RWPE2 (cell line): ENCODE measurements around the gene SEPTIN3.

ENCODE experiments used
- ATAC-seq: fragments of 200-7000 bp; cut with Tn5 transposase; 3 replicates; pipeline ENCODE4 v1.9.1; 2021; ENCODE audit warnings: low read depth
- DNase-seq: peaks from one replicate; pipeline ENCODE4 v3.0.0-alpha.2; 2020; ENCODE audit warnings: low spot score
- H3K27ac ChIP-seq: fragments of 450-650 bp; 2 replicates; pipeline ENCODE4 v1.5.1; 2017; ENCODE audit warnings: mild to moderate bottlenecking; ENCODE audit not compliant: poor library complexity, severe bottlenecking
- H3K27me3 ChIP-seq: fragments of 250-450 bp; sonication (Bioruptor Pico); 2 replicates; pipeline ENCODE4 v1.5.1; 2021; ENCODE audit warnings: mild to moderate bottlenecking, moderate library complexity; ENCODE audit not compliant: insufficient read depth, poor library complexity, severe bottlenecking
- H3K36me3 ChIP-seq: fragments of 250-450 bp; sonication (Bioruptor Pico); 2 replicates; pipeline ENCODE4 v1.5.1; 2020; ENCODE audit warnings: low read depth, mild to moderate bottlenecking, moderate library complexity
- H3K4me1 ChIP-seq: fragments of 250-450 bp; sonication (Bioruptor Pico); 2 replicates; pipeline ENCODE4 v1.5.1; 2021; ENCODE audit warnings: mild to moderate bottlenecking, moderate library complexity; ENCODE audit not compliant: insufficient read depth, poor library complexity, severe bottlenecking
- H3K4me3 ChIP-seq: fragments of 250-450 bp; sonication (Bioruptor Pico); 2 replicates; pipeline ENCODE4 v1.5.1; 2021; ENCODE audit warnings: mild to moderate bottlenecking, moderate library complexity; ENCODE audit not compliant: severe bottlenecking
- H3K9me3 ChIP-seq: fragments of 250-450 bp; sonication (Bioruptor Pico); 2 replicates; pipeline ENCODE4 v1.5.1; 2021; ENCODE audit warnings: mild to moderate bottlenecking, moderate library complexity; ENCODE audit not compliant: severe bottlenecking
- TF ChIP-seq, protein P1 (sequence below): fragments of 450-650 bp; IDR thresholded peaks from one replicate; pipeline ENCODE4 v1.5.1; 2017; ENCODE audit warnings: mild to moderate bottlenecking, moderate library complexity; ENCODE audit not compliant: poor library complexity, severe bottlenecking

Gene SEPTIN3

DNA sequence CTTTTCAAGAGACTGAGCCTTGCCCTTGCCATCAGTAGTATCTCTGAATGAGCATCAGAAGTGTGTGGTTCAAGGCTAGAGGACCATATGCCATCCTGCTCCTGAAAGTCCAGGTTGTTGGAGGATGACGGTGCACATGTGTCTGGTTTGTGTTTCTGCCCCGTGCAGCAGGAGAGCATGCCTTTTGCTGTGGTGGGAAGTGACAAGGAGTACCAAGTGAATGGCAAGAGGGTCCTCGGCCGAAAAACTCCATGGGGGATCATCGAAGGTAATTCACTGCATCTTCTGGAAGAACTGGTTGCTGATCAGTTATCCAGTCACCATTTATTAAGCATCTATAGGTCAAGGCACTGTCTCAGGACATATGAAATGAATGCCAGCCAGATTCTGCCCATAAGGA lies 23.3 kb downstream of the SEPTIN3 start:
- H3K36me3 ChIP-seq: no peaks in the 10 kb centered on the region
- ATAC-seq (no peak), DNase-seq (no peak)
- no peaks in the 10 kb centered on the region for H3K27me3 ChIP-seq
- H3K9me3 ChIP-seq: no peaks in the 10 kb centered on the region
- H3K27ac ChIP-seq: no peak overlapping the region
- H3K4me1 ChIP-seq: no peaks in the 10 kb centered on the region
- H3K4me3 ChIP-seq: no peak overlapping the region
- TF ChIP-seq, protein P1, sequence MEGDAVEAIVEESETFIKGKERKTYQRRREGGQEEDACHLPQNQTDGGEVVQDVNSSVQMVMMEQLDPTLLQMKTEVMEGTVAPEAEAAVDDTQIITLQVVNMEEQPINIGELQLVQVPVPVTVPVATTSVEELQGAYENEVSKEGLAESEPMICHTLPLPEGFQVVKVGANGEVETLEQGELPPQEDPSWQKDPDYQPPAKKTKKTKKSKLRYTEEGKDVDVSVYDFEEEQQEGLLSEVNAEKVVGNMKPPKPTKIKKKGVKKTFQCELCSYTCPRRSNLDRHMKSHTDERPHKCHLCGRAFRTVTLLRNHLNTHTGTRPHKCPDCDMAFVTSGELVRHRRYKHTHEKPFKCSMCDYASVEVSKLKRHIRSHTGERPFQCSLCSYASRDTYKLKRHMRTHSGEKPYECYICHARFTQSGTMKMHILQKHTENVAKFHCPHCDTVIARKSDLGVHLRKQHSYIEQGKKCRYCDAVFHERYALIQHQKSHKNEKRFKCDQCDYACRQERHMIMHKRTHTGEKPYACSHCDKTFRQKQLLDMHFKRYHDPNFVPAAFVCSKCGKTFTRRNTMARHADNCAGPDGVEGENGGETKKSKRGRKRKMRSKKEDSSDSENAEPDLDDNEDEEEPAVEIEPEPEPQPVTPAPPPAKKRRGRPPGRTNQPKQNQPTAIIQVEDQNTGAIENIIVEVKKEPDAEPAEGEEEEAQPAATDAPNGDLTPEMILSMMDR: no peak

GRCh38 chr22:41995211-41995610 lies 26.0 kb downstream of the SEPTIN3 start:
- Histone ChIP-seq H3K27me3 (no peaks in the 10 kb centered on the region), H3K9me3 (no peaks in the 10 kb centered on the region), H3K4me3 (no peak overlapping the region), H3K4me1 (no peaks in the 10 kb centered on the region), H3K27ac (no peak overlapping the region), H3K36me3 (no peaks in the 10 kb centered on the region)
- TF ChIP-seq, protein P1: no peak
- DNase-seq (no peak), ATAC-seq (no peak)

DNA sequence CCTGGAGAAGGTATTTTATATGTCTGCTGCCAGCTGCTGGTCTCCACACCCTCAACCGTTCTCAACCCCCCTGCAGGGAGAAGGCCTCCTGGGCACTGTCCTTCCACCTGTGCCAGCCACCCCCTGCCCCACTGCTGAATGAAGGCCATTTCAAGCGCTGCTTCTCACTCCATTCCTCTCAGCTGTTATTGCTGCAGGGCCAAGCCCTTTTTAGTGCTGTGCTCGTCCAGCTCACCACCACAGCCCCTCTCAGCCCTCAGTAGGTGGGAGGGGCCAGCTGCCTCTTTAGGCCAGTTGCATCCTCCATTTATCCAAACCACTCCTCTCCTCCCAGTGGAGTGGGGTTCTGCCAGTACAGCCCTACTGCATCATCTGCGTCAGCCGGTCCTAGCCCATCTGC lies 27.6 kb downstream of the SEPTIN3 start:
- Histone ChIP-seq H3K4me1 (no peaks in the 10 kb centered on the region), H3K36me3 (no peaks in the 10 kb centered on the region), H3K4me3 (no peak overlapping the region), H3K27me3 (no peaks in the 10 kb centered on the region), H3K9me3 (no peaks in the 10 kb centered on the region), H3K27ac (no peak overlapping the region)
- TF ChIP-seq, protein P1: no peak
- ATAC-seq (no peak), DNase-seq (no peak)

DNA sequence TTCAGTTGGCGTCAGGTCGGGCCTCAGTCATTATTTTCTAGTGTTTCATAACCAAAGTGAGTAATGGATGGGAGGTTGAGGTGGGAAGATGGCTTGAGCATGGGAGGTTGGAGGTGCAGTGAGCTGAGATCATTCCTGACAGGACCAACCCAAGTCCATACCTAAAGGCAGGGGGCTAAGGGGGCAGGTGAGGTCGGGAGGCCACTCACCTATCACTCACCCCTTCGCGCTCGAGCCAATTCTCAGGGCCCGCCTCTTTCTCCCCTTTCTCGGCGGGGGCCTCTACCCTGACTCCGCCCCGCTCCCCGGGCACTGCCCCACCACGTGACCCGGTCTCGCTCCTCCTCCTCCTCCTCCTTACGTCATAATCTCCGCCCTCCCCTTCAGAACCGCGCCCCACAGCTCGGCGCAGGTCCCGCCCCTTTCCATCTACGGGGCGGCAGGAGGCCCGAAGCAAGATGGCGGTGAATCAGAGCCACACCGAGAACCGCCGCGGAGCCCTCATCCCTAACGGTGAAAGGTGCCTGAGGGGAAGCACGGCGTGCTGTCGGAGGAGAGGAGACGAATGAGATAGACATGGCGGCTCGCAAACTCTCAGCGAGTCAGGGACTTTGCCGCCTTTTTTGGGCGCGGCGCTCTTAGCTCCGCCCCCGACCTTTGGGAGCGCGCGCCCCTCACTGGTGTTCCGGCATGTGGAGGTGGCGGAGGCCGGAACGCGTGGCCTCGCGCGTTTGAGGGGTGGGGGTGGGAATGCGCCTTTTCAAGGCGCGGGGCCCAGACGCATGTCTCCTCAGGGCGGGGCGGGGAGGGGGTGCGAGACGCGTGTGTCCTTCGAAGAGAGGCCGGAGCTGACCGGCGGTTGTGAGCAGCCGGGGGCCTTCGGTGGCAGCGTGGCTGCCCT lies 29.4 kb downstream of the SEPTIN3 start, which contains the start of gene WBP2NL:
WBP2NL (plus strand) TSS at position 428 of the 901 bp plus-strand sequence; CDS start at position 459, 31 bp downstream.
- H3K27ac ChIP-seq: no peak within 1 kb of the TSS
- H3K4me3 ChIP-seq: peak within 1 kb of the TSS; percentile 29
- TF ChIP-seq, protein P1: no peak
- no peaks in the 10 kb centered on the region for H3K4me1 ChIP-seq
- ATAC-seq (peak; percentile 84), DNase-seq (peak; percentile 82)
- H3K27me3 ChIP-seq: no peaks in the 10 kb centered on the region
- H3K9me3 ChIP-seq: no peaks in the 10 kb centered on the region
- no peaks in the 10 kb centered on the region for H3K36me3 ChIP-seq

- TF ChIP-seq, protein P1: no peak
- Histone ChIP-seq H3K27me3 (no peaks in the 10 kb centered on the region), H3K36me3 (no peaks in the 10 kb centered on the region), H3K9me3 (no peaks in the 10 kb centered on the region), H3K4me1 (no peaks in the 10 kb centered on the region), H3K27ac (no peak overlapping the region), H3K4me3 (no peak overlapping the region)
- DNase-seq (no peak), ATAC-seq (no peak)
Measured at GRCh38 chr22:42000466-42000865, 31.2 kb downstream of the SEPTIN3 start.
